GM12801 (cell line): Measurements from ENCODE around the gene TSSC4.

Experiments
- CTCF ChIP-seq: IDR thresholded peaks from one replicate; pipeline ENCODE4 v1.5.1; 2011; ENCODE audit warnings: control low read depth; ENCODE audit not compliant: insufficient read length; ENCODE audit errors: extremely low read depth

The TSSC4 gene

GRCh38 chr11:2401436-2401984 lies 960 bp downstream of the TSSC4 start:
- TF ChIP-seq CTCF: no peak

DNA sequence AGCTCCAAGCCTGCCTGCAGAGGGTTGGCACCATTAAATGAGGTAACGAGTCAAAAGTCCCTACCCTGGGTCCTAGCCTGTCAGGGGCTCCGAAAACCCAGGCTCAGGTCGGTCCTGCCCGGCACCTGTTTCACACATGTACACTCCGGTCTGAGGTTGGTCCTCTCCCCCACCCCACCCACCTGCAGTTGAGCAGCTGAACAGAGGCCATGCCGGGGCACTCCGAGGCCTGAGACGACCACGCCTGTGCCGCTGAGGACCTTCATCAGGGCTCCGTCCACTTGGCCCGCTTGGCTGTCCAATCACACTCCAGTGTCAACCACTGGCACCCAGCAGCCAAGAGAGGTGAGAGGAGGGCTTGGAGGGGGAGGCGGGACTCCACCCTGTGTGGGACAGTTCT lies 1.6 kb downstream of the TSSC4 start:
- TF ChIP-seq CTCF: no peak

DNA sequence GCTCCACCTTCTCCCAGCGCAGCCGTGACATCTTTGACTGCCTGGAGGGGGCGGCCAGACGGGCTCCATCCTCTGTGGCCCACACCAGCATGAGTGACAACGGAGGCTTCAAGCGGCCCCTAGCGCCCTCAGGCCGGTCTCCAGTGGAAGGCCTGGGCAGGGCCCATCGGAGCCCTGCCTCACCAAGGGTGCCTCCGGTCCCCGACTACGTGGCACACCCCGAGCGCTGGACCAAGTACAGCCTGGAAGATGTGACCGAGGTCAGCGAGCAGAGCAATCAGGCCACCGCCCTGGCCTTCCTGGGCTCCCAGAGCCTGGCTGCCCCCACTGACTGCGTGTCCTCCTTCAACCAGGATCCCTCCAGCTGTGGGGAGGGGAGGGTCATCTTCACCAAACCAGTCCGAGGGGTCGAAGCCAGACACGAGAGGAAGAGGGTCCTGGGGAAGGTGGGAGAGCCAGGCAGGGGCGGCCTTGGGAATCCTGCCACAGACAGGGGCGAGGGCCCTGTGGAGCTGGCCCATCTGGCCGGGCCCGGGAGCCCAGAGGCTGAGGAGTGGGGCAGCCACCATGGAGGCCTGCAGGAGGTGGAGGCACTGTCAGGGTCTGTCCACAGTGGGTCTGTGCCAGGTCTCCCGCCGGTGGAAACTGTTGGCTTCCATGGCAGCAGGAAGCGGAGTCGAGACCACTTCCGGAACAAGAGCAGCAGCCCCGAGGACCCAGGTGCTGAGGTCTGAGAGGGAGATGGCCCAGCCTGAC lies 2.5 kb downstream of the TSSC4 start:
- TF ChIP-seq CTCF: no peak

GRCh38 chr11:2404735-2405196 lies 4.2 kb downstream of the TSSC4 start:
- TF ChIP-seq CTCF: no peak

- no peak for TF ChIP-seq CTCF
Measured at GRCh38 chr11:2406451-2406850, 5.9 kb downstream of the TSSC4 start.

DNA sequence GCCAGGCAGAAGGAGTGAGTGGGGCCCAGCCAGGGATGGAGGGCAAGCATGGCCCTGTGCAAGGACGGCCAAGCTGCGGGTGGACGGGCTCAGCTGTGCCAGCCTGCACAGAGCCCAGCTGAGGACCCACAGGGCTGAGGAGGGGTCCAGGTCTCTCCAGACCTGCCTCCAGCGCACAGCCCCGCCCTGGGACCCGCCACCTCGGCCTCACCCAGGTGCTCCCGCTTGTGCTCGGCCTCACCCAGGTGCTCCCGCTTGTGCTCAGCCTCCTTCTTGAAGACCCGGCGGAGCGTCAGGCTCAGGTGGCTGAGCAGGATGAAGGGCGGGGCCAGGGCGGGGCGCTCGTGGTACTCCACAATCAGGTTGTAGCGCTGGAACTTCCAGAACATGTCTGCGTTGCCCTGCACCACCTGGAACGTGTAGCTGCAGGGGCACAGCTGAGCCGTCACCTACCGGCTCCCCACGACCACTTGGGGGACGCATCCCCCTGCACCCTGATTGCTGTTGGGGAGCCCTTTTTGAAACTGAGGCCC lies 6.4 kb downstream of the TSSC4 start:
- TF ChIP-seq CTCF: no peak

DNA sequence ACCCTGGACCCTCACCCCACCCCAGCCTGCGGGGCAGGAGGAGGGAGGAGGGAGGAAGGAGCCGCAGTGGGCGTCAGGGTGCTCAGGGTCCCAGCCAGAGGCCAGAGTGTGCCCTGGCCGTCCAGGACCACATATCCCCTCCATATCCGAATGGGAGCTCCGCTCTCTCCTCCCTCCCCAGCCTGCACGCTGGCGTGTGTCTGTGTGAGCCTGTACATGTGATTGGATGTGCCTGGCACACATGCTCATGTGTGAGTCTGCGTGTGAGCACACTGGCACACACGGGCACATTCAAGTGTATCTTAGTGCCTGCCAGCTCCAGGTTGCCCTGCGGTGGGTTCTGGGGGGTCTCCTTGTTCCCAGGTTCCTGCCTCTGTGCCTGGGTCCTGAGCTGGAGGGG lies 8.1 kb downstream of the TSSC4 start:
- no peak for TF ChIP-seq CTCF
